22Rv1 (cell line): ENCODE data around the gene FAM200A.

Experiments used
- ZFX ChIP-seq: fragments of 450-650 bp; IDR thresholded peaks from 2 replicates; pipeline ENCODE4 v1.6.1; 2017; ENCODE audit warnings: antibody characterized with exemption, borderline replicate concordance
- TF ChIP-seq, protein P1 (sequence below): fragments of 450-650 bp; IDR thresholded peaks from 2 replicates; pipeline ENCODE4 v1.5.1; 2017; ENCODE audit warnings: mild to moderate bottlenecking

DNA sequence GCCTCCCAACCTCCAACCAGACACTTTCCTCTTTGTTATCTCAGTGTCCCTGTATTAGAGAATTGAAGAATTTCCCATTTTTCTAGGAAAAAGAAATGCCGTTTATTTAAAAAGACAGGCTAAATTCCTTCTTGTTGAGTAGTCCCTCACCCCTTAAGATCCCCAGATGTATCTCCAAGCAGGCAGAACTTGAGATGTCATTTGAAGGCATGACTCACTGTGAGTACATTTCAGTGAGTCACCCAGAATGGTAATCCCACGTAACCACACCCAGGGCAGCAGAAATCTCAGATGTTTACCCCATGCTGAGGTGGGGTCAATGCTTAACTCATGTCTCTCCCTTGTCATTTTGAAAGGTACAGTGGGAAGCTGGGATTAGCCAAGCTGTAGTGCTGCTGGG, 10.9 kb upstream of the FAM200A start:
- TF ChIP-seq, protein P1, sequence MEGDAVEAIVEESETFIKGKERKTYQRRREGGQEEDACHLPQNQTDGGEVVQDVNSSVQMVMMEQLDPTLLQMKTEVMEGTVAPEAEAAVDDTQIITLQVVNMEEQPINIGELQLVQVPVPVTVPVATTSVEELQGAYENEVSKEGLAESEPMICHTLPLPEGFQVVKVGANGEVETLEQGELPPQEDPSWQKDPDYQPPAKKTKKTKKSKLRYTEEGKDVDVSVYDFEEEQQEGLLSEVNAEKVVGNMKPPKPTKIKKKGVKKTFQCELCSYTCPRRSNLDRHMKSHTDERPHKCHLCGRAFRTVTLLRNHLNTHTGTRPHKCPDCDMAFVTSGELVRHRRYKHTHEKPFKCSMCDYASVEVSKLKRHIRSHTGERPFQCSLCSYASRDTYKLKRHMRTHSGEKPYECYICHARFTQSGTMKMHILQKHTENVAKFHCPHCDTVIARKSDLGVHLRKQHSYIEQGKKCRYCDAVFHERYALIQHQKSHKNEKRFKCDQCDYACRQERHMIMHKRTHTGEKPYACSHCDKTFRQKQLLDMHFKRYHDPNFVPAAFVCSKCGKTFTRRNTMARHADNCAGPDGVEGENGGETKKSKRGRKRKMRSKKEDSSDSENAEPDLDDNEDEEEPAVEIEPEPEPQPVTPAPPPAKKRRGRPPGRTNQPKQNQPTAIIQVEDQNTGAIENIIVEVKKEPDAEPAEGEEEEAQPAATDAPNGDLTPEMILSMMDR, result no peak
- TF ChIP-seq ZFX, result no peak
